CD4-positive, CD25-positive, alpha-beta regulatory T cell (primary cell): ENCODE results near the gene SH3GL1. TPM values are rescaled to one million over a fixed set of nuclear protein-coding genes. Genes with fewer than 3 reads are reported as not detected.
A peak's percentile ranks its signal among the peaks of the same experiment; 100 is the strongest.

ENCODE experiments used
- ATAC-seq, 2 donors: fragments of 150-1000 bp; cut with Tn5 transposase; one replicate each; pipeline ENCODE4 v1.10.0; 2021; ENCODE audit warnings: low read depth in 2 of 2, moderate number of reproducible peaks in 2 of 2, moderate library complexity in 1 of 2
- DNase-seq, 3 donors: peaks; one replicate each; pipeline versions ENCODE4 v3.0.0 to v3.0.0-alpha.2; 2012 to 2022; ENCODE audit warnings: mixed read lengths in 1 of 3
- H3K27ac ChIP-seq: one replicate; pipeline ENCODE4 v1.7.0; 2013; ENCODE audit warnings: mild to moderate bottlenecking, low read length; ENCODE audit not compliant: insufficient read depth, poor library complexity, severe bottlenecking
- H3K27me3 ChIP-seq: one replicate; pipeline ENCODE4 v1.7.0; 2013; ENCODE audit warnings: low read length; ENCODE audit not compliant: control insufficient read depth, insufficient read depth
- H3K36me3 ChIP-seq: one replicate; pipeline ENCODE4 v1.7.0; 2013; ENCODE audit warnings: mild to moderate bottlenecking, low read length, moderate library complexity; ENCODE audit not compliant: control insufficient read depth, insufficient read depth
- H3K4me1 ChIP-seq: 2 replicates; pipeline ENCODE4 v1.7.0; 2013; ENCODE audit warnings: mild to moderate bottlenecking, low read length; ENCODE audit not compliant: insufficient read depth, control insufficient read depth, poor library complexity, severe bottlenecking
- H3K4me3 ChIP-seq: one replicate; pipeline ENCODE4 v1.7.0; 2013; ENCODE audit warnings: low read depth, mild to moderate bottlenecking, low read length, moderate library complexity
- H3K9me3 ChIP-seq, 2 experiments: 1 replicate in 1 of 2; 2 replicates in 1 of 2; pipeline ENCODE4 v1.7.0; 2013; ENCODE audit warnings: low read length in 2 of 2, mild to moderate bottlenecking in 1 of 2, moderate library complexity in 1 of 2; ENCODE audit not compliant: control insufficient read depth in 2 of 2
- H3K27ac Mint-ChIP-seq, 3 donors: one replicate each; pipeline ENCODE4 v1.8.0; 2020 to 2022; ENCODE audit warnings: mild to moderate bottlenecking in 3 of 3, mixed read lengths in 3 of 3, moderate library complexity in 2 of 3
- H3K27me3 Mint-ChIP-seq: one replicate; pipeline ENCODE4 v1.8.0; 2022; ENCODE audit warnings: mild to moderate bottlenecking, mixed read lengths
- H3K36me3 Mint-ChIP-seq: one replicate; pipeline ENCODE4 v1.8.0; 2020; ENCODE audit warnings: mixed read lengths
- H3K4me1 Mint-ChIP-seq, 4 donors: one replicate each; pipeline ENCODE4 v1.8.0; 2020 to 2022; ENCODE audit warnings: mixed read lengths in 4 of 4, mild to moderate bottlenecking in 1 of 4
- H3K4me3 Mint-ChIP-seq, 4 donors: one replicate each; pipeline ENCODE4 v1.8.0; 2020 to 2022; ENCODE audit warnings: mild to moderate bottlenecking in 4 of 4, mixed read lengths in 4 of 4, moderate library complexity in 3 of 4
- H3K9me3 Mint-ChIP-seq, 7 donors: one replicate each; pipeline ENCODE4 v1.8.0; 2020 to 2022; ENCODE audit warnings: mixed read lengths in 7 of 7, mild to moderate bottlenecking in 3 of 7, moderate library complexity in 2 of 7
- polyA plus RNA-seq, 4 donors: library from polyadenylated mRNA; unstranded; fragments of 300-500 nt; fragmentation: Illumina TruSeq; gene quantifications; one replicate each; pipeline ENCODE4 v1.2.3, GENCODE V29; 2021
- total RNA-seq: library from RNA; stranded (reverse); gene quantifications from one replicate; pipeline ENCODE4 v1.2.3, GENCODE V29; 2022

Gene SH3GL1
- total and polyA plus RNA-seq, 5 donors from 2014 or later = 13.4 to 54.0 (median 18.1) TPM

GRCh38 chr19:4445963-4446703, 45.8 kb upstream of the SH3GL1 start:
- no peaks in the 10 kb centered on the region for H3K9me3 Mint-ChIP-seq
- Histone ChIP-seq H3K9me3 (no peaks in the 10 kb centered on the region), H3K27me3 (no peaks in the 10 kb centered on the region), H3K4me1 (no peaks in the 10 kb centered on the region), H3K27ac (no peak overlapping the region), H3K4me3 (no peak overlapping the region), H3K36me3 (peaks cover 46% of the 10 kb centered on the region)
- H3K4me1 Mint-ChIP-seq = peaks cover 0 to 4% (median 0%) of the 10 kb centered on the region in 4 donors
- H3K36me3 Mint-ChIP-seq = peaks cover 12% of the 10 kb centered on the region
- no peaks in the 10 kb centered on the region for H3K27me3 Mint-ChIP-seq
- no peak for DNase-seq
- H3K27ac Mint-ChIP-seq = no peak overlapping the region
- no peak for ATAC-seq
- H3K4me3 Mint-ChIP-seq = no peak overlapping the region

GRCh38 chr19:4444765-4445741, 44.7 kb upstream of the SH3GL1 start:
- Mint-ChIP-seq H3K9me3 (no peaks in the 10 kb centered on the region), H3K36me3 (peaks cover 8% of the 10 kb centered on the region), H3K27me3 (no peaks in the 10 kb centered on the region), H3K4me1 (peaks cover 0 to 4% (median 0%) of the 10 kb centered on the region in 4 donors), H3K4me3 (no peak overlapping the region), H3K27ac (no peak overlapping the region)
- H3K27me3 ChIP-seq = no peaks in the 10 kb centered on the region
- DNase-seq = no peak
- no peak overlapping the region for H3K27ac ChIP-seq
- ATAC-seq = peak in 1 of 2 donors; percentile 17
- no peaks in the 10 kb centered on the region for H3K9me3 ChIP-seq
- H3K4me3 ChIP-seq = no peak overlapping the region
- peaks cover 43% of the 10 kb centered on the region for H3K36me3 ChIP-seq
- no peaks in the 10 kb centered on the region for H3K4me1 ChIP-seq

- peak overlapping the region in 1 of 3 donors; percentile 26 for H3K27ac Mint-ChIP-seq
- H3K36me3 ChIP-seq = peaks cover 37% of the 10 kb centered on the region
- peaks cover 0 to 4% (median 0%) of the 10 kb centered on the region in 4 donors for H3K4me1 Mint-ChIP-seq
- H3K27me3 ChIP-seq = no peaks in the 10 kb centered on the region
- DNase-seq = no peak
- H3K4me3 Mint-ChIP-seq = no peak overlapping the region
- no peak overlapping the region for H3K4me3 ChIP-seq
- H3K27ac ChIP-seq = no peak overlapping the region
- H3K36me3 Mint-ChIP-seq = peaks cover 5% of the 10 kb centered on the region
- ATAC-seq = no peak
- H3K9me3 Mint-ChIP-seq = no peaks in the 10 kb centered on the region
- H3K27me3 Mint-ChIP-seq = no peaks in the 10 kb centered on the region
- no peaks in the 10 kb centered on the region for H3K4me1 ChIP-seq
- H3K9me3 ChIP-seq = no peaks in the 10 kb centered on the region
Observed at GRCh38 chr19:4443966-4444764, 43.8 kb upstream of the SH3GL1 start.

GRCh38 chr19:4443188-4443587, 42.8 kb upstream of the SH3GL1 start:
- H3K27ac ChIP-seq = no peak overlapping the region
- no peaks in the 10 kb centered on the region for H3K27me3 ChIP-seq
- Mint-ChIP-seq H3K9me3 (no peaks in the 10 kb centered on the region), H3K4me3 (no peak overlapping the region), H3K4me1 (peaks cover 0 to 4% (median 0%) of the 10 kb centered on the region in 4 donors), H3K27ac (no peak overlapping the region), H3K36me3 (peaks cover 6% of the 10 kb centered on the region), H3K27me3 (no peaks in the 10 kb centered on the region)
- no peaks in the 10 kb centered on the region for H3K9me3 ChIP-seq
- H3K36me3 ChIP-seq = peaks cover 27% of the 10 kb centered on the region
- H3K4me1 ChIP-seq = no peaks in the 10 kb centered on the region
- DNase-seq (no peak), ATAC-seq (no peak)
- H3K4me3 ChIP-seq = no peak overlapping the region

GRCh38 chr19:4442819-4443146, 42.4 kb upstream of the SH3GL1 start:
- DNase-seq = no peak
- no peak overlapping the region for H3K27ac ChIP-seq
- H3K4me1 Mint-ChIP-seq = peaks cover 0 to 4% (median 0%) of the 10 kb centered on the region in 4 donors
- H3K9me3 ChIP-seq = no peaks in the 10 kb centered on the region
- H3K9me3 Mint-ChIP-seq = no peaks in the 10 kb centered on the region
- ATAC-seq = no peak
- H3K4me1 ChIP-seq = no peaks in the 10 kb centered on the region
- H3K36me3 Mint-ChIP-seq = peaks cover 8% of the 10 kb centered on the region
- H3K27ac Mint-ChIP-seq = no peak overlapping the region
- no peaks in the 10 kb centered on the region for H3K27me3 Mint-ChIP-seq
- H3K4me3 ChIP-seq = no peak overlapping the region
- no peak overlapping the region for H3K4me3 Mint-ChIP-seq
- no peaks in the 10 kb centered on the region for H3K27me3 ChIP-seq
- H3K36me3 ChIP-seq = peaks cover 23% of the 10 kb centered on the region

- no peak for DNase-seq
- H3K27me3 Mint-ChIP-seq = no peaks in the 10 kb centered on the region
- no peaks in the 10 kb centered on the region for H3K9me3 Mint-ChIP-seq
- Histone ChIP-seq H3K27ac (no peak overlapping the region), H3K27me3 (no peaks in the 10 kb centered on the region), H3K4me1 (no peaks in the 10 kb centered on the region), H3K4me3 (no peak overlapping the region), H3K9me3 (no peaks in the 10 kb centered on the region), H3K36me3 (peaks cover 18% of the 10 kb centered on the region)
- peaks cover 8% of the 10 kb centered on the region for H3K36me3 Mint-ChIP-seq
- peak overlapping the region in 2 of 3 donors; percentile 61 to 91 for H3K27ac Mint-ChIP-seq
- peaks cover 0 to 4% (median 0%) of the 10 kb centered on the region in 4 donors for H3K4me1 Mint-ChIP-seq
- no peak overlapping the region for H3K4me3 Mint-ChIP-seq
- no peak for ATAC-seq
Observed at GRCh38 chr19:4441994-4442818, 41.9 kb upstream of the SH3GL1 start.

- Histone ChIP-seq H3K4me1 (no peaks in the 10 kb centered on the region), H3K27ac (no peak overlapping the region), H3K36me3 (peaks cover 3% of the 10 kb centered on the region), H3K27me3 (no peaks in the 10 kb centered on the region), H3K9me3 (no peaks in the 10 kb centered on the region), H3K4me3 (no peak overlapping the region)
- Mint-ChIP-seq H3K27ac (no peak overlapping the region), H3K36me3 (peaks cover 11% of the 10 kb centered on the region), H3K27me3 (no peaks in the 10 kb centered on the region), H3K9me3 (no peaks in the 10 kb centered on the region), H3K4me3 (no peak overlapping the region), H3K4me1 (peaks cover 0 to 4% (median 0%) of the 10 kb centered on the region in 4 donors)
- DNase-seq (no peak), ATAC-seq (no peak)
Observed at GRCh38 chr19:4439243-4439642, 38.9 kb upstream of the SH3GL1 start.
